Left lobe of liver (tissue), 2 donors: ENCODE data around the gene DNAL4. TPM values are rescaled to one million over a fixed set of nuclear protein-coding genes. Genes with fewer than 3 reads are reported as not detected.

Source experiments
- ATAC-seq: fragments of 200-7000 bp; cut with Tn5 transposase; one replicate; pipeline ENCODE4 v1.9.1; 2020; ENCODE audit warnings: mild to moderate bottlenecking, moderate library complexity
- DNase-seq: peaks from one replicate; pipeline ENCODE4 v3.0.0-alpha.2; 2020; ENCODE audit warnings: low spot score
- total RNA-seq: library from RNA; stranded (reverse); gene quantifications from one replicate; pipeline ENCODE4 v1.2.1, GENCODE V29; 2021
- donor health status: DM: no; HTN: no; CAD: no; lungs with moderate emphysema.
- donor health status: DM: no; HTN: yes; CAD: no.

The DNAL4 gene
- total RNA-seq, 1 donor from 2014 or later, result 3.3 TPM

GRCh38 chr22:38788021-38788816 lies 5.7 kb downstream of the DNAL4 start:
- DNase-seq, result no peak
- ATAC-seq, result peak; percentile 59

- no peak for ATAC-seq
- DNase-seq, result no peak
These were observed 7.3 kb downstream of the DNAL4 start for GRCh38 chr22:38786631-38787030.

GRCh38 chr22:38784856-38785255 lies 9.1 kb downstream of the DNAL4 start:
- DNase-seq (no peak), ATAC-seq (no peak)

- ATAC-seq (no peak), DNase-seq (no peak)
These were observed 9.9 kb downstream of the DNAL4 start for GRCh38 chr22:38784035-38784434.

- no peak for ATAC-seq
- DNase-seq, result no peak
These were observed 10.8 kb downstream of the DNAL4 start for GRCh38 chr22:38783095-38783615.

GRCh38 chr22:38782402-38783094 lies 11.4 kb downstream of the DNAL4 start:
- ATAC-seq (no peak), DNase-seq (no peak)

- DNase-seq (no peak), ATAC-seq (no peak)
These were observed 12.9 kb downstream of the DNAL4 start for GRCh38 chr22:38781033-38781432.

- no peak for DNase-seq
- no peak for ATAC-seq
These were observed 16.8 kb downstream of the DNAL4 start for GRCh38 chr22:38777087-38777671.

- DNase-seq, result no peak
- no peak for ATAC-seq
These were observed 17.9 kb downstream of the DNAL4 start for GRCh38 chr22:38776086-38776485.

- DNase-seq (no peak), ATAC-seq (no peak)
These were observed 18.3 kb downstream of the DNAL4 start for GRCh38 chr22:38775656-38776055.

- ATAC-seq (no peak), DNase-seq (no peak)
These were observed 19.3 kb downstream of the DNAL4 start for GRCh38 chr22:38774496-38775166.

- DNase-seq (no peak), ATAC-seq (no peak)
These were observed 20.5 kb downstream of the DNAL4 start for GRCh38 chr22:38773363-38773946.

GRCh38 chr22:38772623-38772873 lies 21.4 kb downstream of the DNAL4 start:
- no peak for DNase-seq
- no peak for ATAC-seq

- DNase-seq (no peak), ATAC-seq (no peak)
These were observed 23.5 kb downstream of the DNAL4 start for GRCh38 chr22:38770257-38770949.

GRCh38 chr22:38768036-38768435 lies 25.9 kb downstream of the DNAL4 start:
- DNase-seq (no peak), ATAC-seq (no peak)

- ATAC-seq (no peak), DNase-seq (no peak)
These were observed 26.6 kb downstream of the DNAL4 start for GRCh38 chr22:38767313-38767712.

- peak; percentile 97 for ATAC-seq
These were observed 27.7 kb downstream of the DNAL4 start for GRCh38 chr22:38766076-38766777.

GRCh38 chr22:38762551-38762983 lies 31.4 kb downstream of the DNAL4 start:
- no peak for DNase-seq
- ATAC-seq, result no peak

More at GRCh38 chr22:38766076-38766777, 27.7 kb downstream of the DNAL4 start:
- DNase-seq, result peak; percentile 86

GRCh38 chr22:38761202-38762162 lies 32.5 kb downstream of the DNAL4 start:
- ATAC-seq (no peak), DNase-seq (no peak)
